Nephron progenitor cell (in vitro differentiated cells): ENCODE data around the gene MEGF9.

Experiments used
- DNase-seq: peaks from one replicate; pipeline ENCODE4 v3.0.0; 2021
- H3K27ac Mint-ChIP-seq: 2 replicates; pipeline ENCODE4 v1.8.0; 2021; ENCODE audit warnings: mild to moderate bottlenecking, moderate library complexity, mixed read lengths
- H3K27me3 Mint-ChIP-seq: 2 replicates; pipeline ENCODE4 v1.8.0; 2021; ENCODE audit warnings: mild to moderate bottlenecking, low read depth, mixed read lengths; ENCODE audit not compliant: poor library complexity
- H3K36me3 Mint-ChIP-seq: 2 replicates; pipeline ENCODE4 v1.8.0; 2021; ENCODE audit warnings: low read depth, mixed read lengths
- H3K4me1 Mint-ChIP-seq: 2 replicates; pipeline ENCODE4 v1.8.0; 2021; ENCODE audit warnings: mixed read lengths
- H3K4me3 Mint-ChIP-seq: 2 replicates; pipeline ENCODE4 v1.8.0; 2021; ENCODE audit warnings: mild to moderate bottlenecking, moderate library complexity, mixed read lengths
- H3K9me3 Mint-ChIP-seq: 2 replicates; pipeline ENCODE4 v1.8.0; 2021; ENCODE audit warnings: mild to moderate bottlenecking, moderate library complexity, mixed read lengths
- CTCF ChIP-seq: fragments of 200-600 bp; sonication (generic); IDR thresholded peaks from 2 replicates; pipeline ENCODE4 v1.5.0; 2021; ENCODE audit warnings: antibody characterized with exemption

Gene MEGF9

GRCh38 chr9:120708526-120709224 lies 5.6 kb downstream of the MEGF9 start:
- Mint-ChIP-seq H3K4me3 (no peak overlapping the region), H3K9me3 (no peaks in the 10 kb centered on the region)

GRCh38 chr9:120707170-120707569 lies 7.1 kb downstream of the MEGF9 start:
- no peaks in the 10 kb centered on the region for H3K9me3 Mint-ChIP-seq
- peaks cover 5% of the 10 kb centered on the region for H3K36me3 Mint-ChIP-seq
- H3K27ac Mint-ChIP-seq, result no peak overlapping the region
- peaks cover 17% of the 10 kb centered on the region for H3K27me3 Mint-ChIP-seq
- no peak for TF ChIP-seq CTCF
- no peak for DNase-seq
- no peak overlapping the region for H3K4me3 Mint-ChIP-seq
- H3K4me1 Mint-ChIP-seq, result peaks cover 25% of the 10 kb centered on the region

More at GRCh38 chr9:120708526-120709224, 5.6 kb downstream of the MEGF9 start:
- no peak for TF ChIP-seq CTCF
- H3K27ac Mint-ChIP-seq, result no peak overlapping the region
- peaks cover 38% of the 10 kb centered on the region for H3K4me1 Mint-ChIP-seq
- peaks cover 5% of the 10 kb centered on the region for H3K36me3 Mint-ChIP-seq
- no peak for DNase-seq
- peaks cover 31% of the 10 kb centered on the region for H3K27me3 Mint-ChIP-seq

- peak overlapping the region; percentile 2 for H3K27ac Mint-ChIP-seq
- no peak for DNase-seq
- no peak for TF ChIP-seq CTCF
Observed at GRCh38 chr9:120705174-120705573, 9.1 kb downstream of the MEGF9 start.

DNA sequence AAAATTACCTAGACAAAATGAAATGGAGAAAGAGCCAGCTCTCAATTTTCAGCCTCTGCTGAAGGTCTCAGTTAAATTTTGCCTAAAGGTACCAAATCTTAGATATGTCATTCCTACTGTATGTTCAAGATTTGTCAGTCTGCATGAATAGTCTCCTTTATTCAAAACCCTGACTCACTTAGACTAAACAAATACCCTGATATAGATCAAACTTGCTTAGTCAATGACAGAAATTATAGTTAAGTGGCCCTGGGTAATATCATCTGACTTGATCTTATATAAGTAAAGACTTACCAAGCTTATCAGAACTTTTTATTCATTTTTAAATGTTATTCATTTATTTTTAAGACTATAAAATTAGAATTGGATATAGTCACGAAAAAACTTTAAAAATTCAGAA lies 12.2 kb downstream of the MEGF9 start:
- peaks cover 5% of the 10 kb centered on the region for H3K36me3 Mint-ChIP-seq
- no peak overlapping the region for H3K4me3 Mint-ChIP-seq
- no peaks in the 10 kb centered on the region for H3K4me1 Mint-ChIP-seq
- H3K27ac Mint-ChIP-seq, result no peak overlapping the region
- no peak for DNase-seq
- no peaks in the 10 kb centered on the region for H3K9me3 Mint-ChIP-seq
- TF ChIP-seq CTCF, result no peak
- peaks cover 6% of the 10 kb centered on the region for H3K27me3 Mint-ChIP-seq

More at GRCh38 chr9:120705174-120705573, 9.1 kb downstream of the MEGF9 start:
- H3K4me3 Mint-ChIP-seq, result no peak overlapping the region
- H3K4me1 Mint-ChIP-seq, result peaks cover 6% of the 10 kb centered on the region
- H3K27me3 Mint-ChIP-seq, result peaks cover 10% of the 10 kb centered on the region
- H3K36me3 Mint-ChIP-seq, result peaks cover 5% of the 10 kb centered on the region
- no peaks in the 10 kb centered on the region for H3K9me3 Mint-ChIP-seq

- peaks cover 5% of the 10 kb centered on the region for H3K27me3 Mint-ChIP-seq
- H3K9me3 Mint-ChIP-seq, result no peaks in the 10 kb centered on the region
- no peak overlapping the region for H3K27ac Mint-ChIP-seq
- DNase-seq, result no peak
- no peak for TF ChIP-seq CTCF
- no peak overlapping the region for H3K4me3 Mint-ChIP-seq
- peaks cover 4% of the 10 kb centered on the region for H3K4me1 Mint-ChIP-seq
- peaks cover 5% of the 10 kb centered on the region for H3K36me3 Mint-ChIP-seq
Observed at GRCh38 chr9:120701248-120701647, 13.0 kb downstream of the MEGF9 start.

DNA sequence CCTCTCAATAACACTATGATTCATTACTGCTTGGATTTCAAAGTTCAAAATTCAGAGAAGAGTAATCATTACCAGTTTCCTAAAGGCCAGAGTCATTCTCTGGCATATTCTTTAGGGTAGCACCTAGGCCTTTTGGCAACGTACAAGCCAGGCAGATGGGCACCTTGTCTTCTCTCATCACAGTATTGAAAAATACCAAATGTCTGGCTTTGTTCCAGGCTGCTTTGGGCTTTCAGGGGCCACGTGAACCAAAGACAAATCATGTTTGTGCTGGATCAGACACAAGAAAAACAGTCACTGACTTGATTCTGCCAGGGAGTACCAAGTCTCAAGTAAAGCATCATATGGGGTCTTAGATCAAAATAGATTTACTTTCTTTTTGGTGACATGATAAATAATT lies 15.5 kb downstream of the MEGF9 start:
- Mint-ChIP-seq H3K4me1 (peaks cover 4% of the 10 kb centered on the region), H3K27ac (no peak overlapping the region), H3K27me3 (peaks cover 15% of the 10 kb centered on the region), H3K36me3 (no peaks in the 10 kb centered on the region), H3K9me3 (no peaks in the 10 kb centered on the region), H3K4me3 (no peak overlapping the region)
- no peak for TF ChIP-seq CTCF
- DNase-seq, result no peak
